DND-41 (cell line): ENCODE measurements around the gene PLEKHG3.

Experiments used
- EZH2 ChIP-seq: IDR thresholded peaks from 3 replicates; pipeline ENCODE4 v1.6.1; 2012; ENCODE audit warnings: borderline replicate concordance, low read depth, mild to moderate bottlenecking, moderate library complexity, low read length, inconsistent platforms; ENCODE audit not compliant: severe bottlenecking
- TF ChIP-seq, protein P1 (sequence below): IDR thresholded peaks from 2 replicates; pipeline ENCODE4 v1.5.1; 2012; ENCODE audit warnings: borderline replicate concordance, low read length, moderate library complexity, mild to moderate bottlenecking; ENCODE audit not compliant: poor library complexity, severe bottlenecking; ENCODE audit errors: extremely low read depth

- TF ChIP-seq EZH2: no peak
- TF ChIP-seq, protein P1, sequence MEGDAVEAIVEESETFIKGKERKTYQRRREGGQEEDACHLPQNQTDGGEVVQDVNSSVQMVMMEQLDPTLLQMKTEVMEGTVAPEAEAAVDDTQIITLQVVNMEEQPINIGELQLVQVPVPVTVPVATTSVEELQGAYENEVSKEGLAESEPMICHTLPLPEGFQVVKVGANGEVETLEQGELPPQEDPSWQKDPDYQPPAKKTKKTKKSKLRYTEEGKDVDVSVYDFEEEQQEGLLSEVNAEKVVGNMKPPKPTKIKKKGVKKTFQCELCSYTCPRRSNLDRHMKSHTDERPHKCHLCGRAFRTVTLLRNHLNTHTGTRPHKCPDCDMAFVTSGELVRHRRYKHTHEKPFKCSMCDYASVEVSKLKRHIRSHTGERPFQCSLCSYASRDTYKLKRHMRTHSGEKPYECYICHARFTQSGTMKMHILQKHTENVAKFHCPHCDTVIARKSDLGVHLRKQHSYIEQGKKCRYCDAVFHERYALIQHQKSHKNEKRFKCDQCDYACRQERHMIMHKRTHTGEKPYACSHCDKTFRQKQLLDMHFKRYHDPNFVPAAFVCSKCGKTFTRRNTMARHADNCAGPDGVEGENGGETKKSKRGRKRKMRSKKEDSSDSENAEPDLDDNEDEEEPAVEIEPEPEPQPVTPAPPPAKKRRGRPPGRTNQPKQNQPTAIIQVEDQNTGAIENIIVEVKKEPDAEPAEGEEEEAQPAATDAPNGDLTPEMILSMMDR: no peak
These were observed 57.3 kb downstream of the PLEKHG3 start for GRCh38 chr14:64761441-64762043.
